ENCODE results near the gene AFG1L.
"Not testable (repeated sequence)": the region's sequence is repeated elsewhere in the genome, so short reads cannot be mapped to it uniquely, and the experiment has no call there.

The AFG1L gene

DNA sequence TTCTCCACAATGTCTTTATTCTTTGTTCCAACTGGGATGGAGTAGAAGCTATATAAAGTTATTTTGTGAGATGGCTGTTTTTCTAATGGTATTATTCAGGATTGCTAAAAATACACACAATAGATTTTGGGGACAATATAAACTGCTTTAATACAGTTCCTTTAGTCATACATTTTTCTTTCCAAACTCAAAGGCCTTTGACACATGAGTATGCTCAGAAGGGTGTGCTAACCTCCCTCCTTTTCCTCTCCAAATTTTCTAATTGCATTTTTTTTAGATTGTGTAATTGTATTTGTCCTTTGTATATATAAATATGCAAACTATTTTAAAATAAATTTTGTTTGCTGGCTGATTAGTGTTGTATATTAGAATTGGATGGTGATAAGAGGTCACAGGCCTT, 146.3 kb downstream of the AFG1L start:
- no peak for DNase-seq (ENCODE audit: low read depth in 1 of 2, low spot score in 1 of 2)
- no peak for TF ChIP-seq JUND (IDR thresholded peaks at IDR 0.05; ENCODE audit: low read depth)
- in situ Hi-C loops (cut with HindIII; ENCODE audit: low pct_unique_long_range_greater_than_20kb, low sequenced_read_pairs), result no loop called here

GRCh38 chr6:108442770-108443520, 148.1 kb downstream of the AFG1L start:
- no peak for TF ChIP-seq JUND (IDR thresholded peaks at IDR 0.05; ENCODE audit: low read depth)
- in situ Hi-C loops (cut with HindIII; ENCODE audit: low pct_unique_long_range_greater_than_20kb, low sequenced_read_pairs), result no loop called here
- no peak for DNase-seq (ENCODE audit: low read depth in 1 of 2, low spot score in 1 of 2)

DNA sequence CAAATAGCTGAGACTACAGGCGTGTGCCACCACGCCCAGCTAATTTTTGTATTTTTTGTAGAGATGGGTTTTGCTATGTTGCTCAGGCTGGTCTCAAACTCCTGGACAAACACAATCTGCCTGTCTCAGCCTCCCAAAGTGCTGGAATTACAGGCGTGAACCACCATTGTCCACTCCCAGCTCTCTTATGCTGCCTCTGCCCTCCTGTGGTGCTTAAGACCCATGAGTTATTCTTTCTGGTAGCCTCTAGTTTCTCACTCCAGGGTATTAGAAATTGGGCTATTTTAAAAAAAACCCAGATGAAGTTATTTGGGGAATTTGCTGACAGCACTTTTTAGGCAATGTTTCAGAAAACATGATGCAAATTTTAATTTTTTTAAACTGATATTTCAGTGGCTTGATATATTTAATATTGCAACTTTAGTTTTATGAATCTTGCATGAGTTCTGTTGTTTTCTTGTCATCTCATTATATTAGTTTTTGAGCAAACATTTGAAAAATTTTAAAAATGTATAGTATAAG, 151.8 kb downstream of the AFG1L start:
- in situ Hi-C loops (cut with HindIII; ENCODE audit: low pct_unique_long_range_greater_than_20kb, low sequenced_read_pairs), result no loop called here
- DNase-seq (ENCODE audit: low read depth in 1 of 2, low spot score in 1 of 2), result peak; percentile 2 to 3

DNA sequence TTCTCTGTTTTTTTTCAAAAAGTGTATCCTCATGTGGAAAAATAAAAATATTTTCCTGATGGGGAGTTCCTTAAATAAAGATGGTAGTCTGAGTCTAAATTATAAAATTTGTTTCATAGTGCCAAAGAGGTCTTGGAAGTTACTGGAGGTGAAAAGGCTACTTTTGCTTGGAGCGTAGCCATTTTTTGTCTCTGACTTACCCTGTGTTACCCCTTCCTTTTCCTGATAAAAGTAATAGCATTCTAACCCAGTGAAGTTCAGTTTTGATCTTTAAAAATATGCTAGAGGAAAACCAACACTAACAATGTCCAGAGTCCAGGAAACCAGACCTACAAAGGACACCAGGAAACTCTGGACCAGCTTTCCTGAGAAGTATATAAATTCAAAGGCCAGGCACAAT, 153.6 kb downstream of the AFG1L start:
- in situ Hi-C loops (cut with HindIII; ENCODE audit: low pct_unique_long_range_greater_than_20kb, low sequenced_read_pairs), result no loop called here
- TF ChIP-seq JUND (IDR thresholded peaks at IDR 0.05; ENCODE audit: low read depth), result no peak
- no peak for DNase-seq (ENCODE audit: low read depth in 1 of 2, low spot score in 1 of 2)

More for the DNA sequence above, 151.8 kb downstream of the AFG1L start:
- TF ChIP-seq JUND (IDR thresholded peaks at IDR 0.05; ENCODE audit: low read depth), result no peak

- in situ Hi-C loops (cut with HindIII; ENCODE audit: low pct_unique_long_range_greater_than_20kb, low sequenced_read_pairs); DNase-seq (ENCODE audit: low read depth in 1 of 2, low spot score in 1 of 2): not testable (repeated sequence)
Measured at GRCh38 chr6:108449717-108450116, 154.9 kb downstream of the AFG1L start.

DNA sequence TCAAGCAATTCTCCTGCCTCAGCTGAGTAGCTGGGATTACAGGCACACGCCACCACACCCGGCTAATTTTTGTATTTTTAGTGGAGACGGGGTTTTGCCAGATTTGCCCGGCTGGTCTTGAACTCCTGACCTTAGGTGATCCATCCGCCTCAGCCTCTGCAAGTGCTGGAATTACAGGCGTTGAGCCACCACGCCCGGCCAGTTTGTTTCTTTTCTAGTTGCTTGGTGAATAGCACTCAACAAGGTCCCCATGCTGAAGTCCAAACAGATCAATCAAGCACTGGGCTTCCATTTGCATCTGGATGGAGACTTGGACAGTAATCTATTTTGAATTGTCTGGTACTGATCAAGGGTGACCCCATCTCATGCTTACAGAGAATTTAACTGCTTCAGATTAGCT, 157.0 kb downstream of the AFG1L start:
- no peak for DNase-seq (ENCODE audit: low read depth in 1 of 2, low spot score in 1 of 2)
- in situ Hi-C loops (cut with HindIII; ENCODE audit: low pct_unique_long_range_greater_than_20kb, low sequenced_read_pairs), result no loop called here
- TF ChIP-seq JUND (IDR thresholded peaks at IDR 0.05; ENCODE audit: low read depth), result no peak

DNA sequence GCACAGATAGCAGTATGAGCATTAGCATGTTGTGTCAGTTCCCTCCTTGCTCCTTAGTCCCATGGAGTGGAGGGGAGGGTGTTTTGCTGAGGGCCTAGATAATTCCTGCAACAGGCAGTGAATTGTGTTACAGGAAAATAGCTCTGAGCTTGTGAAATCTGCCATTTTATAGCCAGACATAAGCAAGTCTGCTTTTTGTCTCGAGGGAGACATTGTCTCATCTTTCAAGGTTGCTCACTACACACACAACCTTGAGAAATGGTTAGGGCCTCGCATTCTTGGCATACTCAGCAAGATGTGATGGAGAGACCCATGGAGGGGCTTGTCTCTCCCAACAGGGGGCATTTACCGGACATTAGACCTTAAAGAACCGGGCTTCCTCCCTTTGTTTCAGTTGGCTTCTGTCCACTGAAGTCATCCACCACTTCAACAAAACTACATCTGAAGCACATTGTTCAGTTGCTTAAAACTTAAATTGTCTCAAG, 157.9 kb downstream of the AFG1L start:
- in situ Hi-C loops (cut with HindIII; ENCODE audit: low pct_unique_long_range_greater_than_20kb, low sequenced_read_pairs), result no loop called here
- DNase-seq (ENCODE audit: low read depth in 1 of 2, low spot score in 1 of 2), result no peak
- TF ChIP-seq JUND (IDR thresholded peaks at IDR 0.05; ENCODE audit: low read depth), result no peak

DNA sequence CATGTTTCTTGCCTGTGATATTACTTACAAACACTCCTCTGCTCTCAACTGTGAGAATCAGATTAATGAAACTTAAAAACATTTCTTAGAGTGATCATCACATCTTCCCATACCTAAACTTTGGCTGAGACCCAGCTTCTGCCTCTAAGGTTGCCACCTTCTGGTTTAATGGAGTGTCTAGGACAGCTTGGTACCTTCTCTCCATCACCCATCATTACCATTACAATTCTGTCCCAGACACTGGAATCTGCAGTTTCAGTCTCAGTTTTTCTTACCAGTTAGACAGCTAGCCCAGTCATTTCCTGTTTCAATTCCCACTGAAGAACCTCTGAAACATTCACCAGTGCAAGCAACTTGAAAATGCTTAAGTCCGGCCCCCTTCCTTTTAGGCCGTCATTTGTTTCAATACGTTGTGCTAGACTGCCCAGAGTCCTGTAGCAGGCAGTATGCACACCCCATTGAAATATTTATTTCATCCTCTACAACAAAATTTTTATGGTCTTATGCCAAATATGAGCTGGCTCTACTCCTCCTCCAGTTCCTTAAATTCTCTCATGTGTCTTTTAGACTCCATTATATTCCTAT, 158.8 kb downstream of the AFG1L start:
- DNase-seq (ENCODE audit: low read depth in 1 of 2, low spot score in 1 of 2), result peak in 1 of 2 experiments; percentile 12
- TF ChIP-seq JUND (IDR thresholded peaks at IDR 0.05; ENCODE audit: low read depth), result no peak
- in situ Hi-C loops (cut with HindIII; ENCODE audit: low pct_unique_long_range_greater_than_20kb, low sequenced_read_pairs), result no loop called here

- in situ Hi-C loops (cut with HindIII; ENCODE audit: low pct_unique_long_range_greater_than_20kb, low sequenced_read_pairs), result no loop called here
- DNase-seq (ENCODE audit: low read depth in 1 of 2, low spot score in 1 of 2), result no peak
- no peak for TF ChIP-seq JUND (IDR thresholded peaks at IDR 0.05; ENCODE audit: low read depth)
Measured at GRCh38 chr6:108454356-108454755, 159.5 kb downstream of the AFG1L start.

GRCh38 chr6:108455688-108456087, 160.8 kb downstream of the AFG1L start:
- no peak for DNase-seq (ENCODE audit: low read depth in 1 of 2, low spot score in 1 of 2)
- in situ Hi-C loops (cut with HindIII; ENCODE audit: low pct_unique_long_range_greater_than_20kb, low sequenced_read_pairs), result no loop called here
- TF ChIP-seq JUND (IDR thresholded peaks at IDR 0.05; ENCODE audit: low read depth), result no peak

DNA sequence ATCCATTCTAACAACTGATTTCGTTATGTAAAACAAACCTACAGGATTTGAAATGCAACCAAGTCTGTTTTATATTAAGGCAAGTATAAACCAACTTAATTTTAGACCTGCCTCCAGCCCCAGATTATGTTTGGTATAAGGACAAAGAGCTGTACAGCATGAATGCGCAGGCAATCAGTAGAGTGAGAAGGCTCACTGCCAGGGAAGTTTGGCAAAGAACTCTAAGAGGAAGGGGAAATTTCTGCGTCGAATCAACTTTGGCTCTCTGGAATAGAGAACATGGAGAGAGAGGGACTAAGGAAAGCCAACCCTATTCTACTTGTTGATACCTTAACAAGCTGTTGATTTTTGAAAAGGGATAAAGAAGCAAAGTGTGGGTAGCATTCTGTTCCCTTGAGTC, 168.9 kb downstream of the AFG1L start:
- DNase-seq (ENCODE audit: low read depth in 1 of 2, low spot score in 1 of 2), result no peak
- TF ChIP-seq JUND (IDR thresholded peaks at IDR 0.05; ENCODE audit: low read depth), result no peak
- in situ Hi-C loops (cut with HindIII; ENCODE audit: low pct_unique_long_range_greater_than_20kb, low sequenced_read_pairs), result no loop called here

GRCh38 chr6:108464418-108465097, 169.7 kb downstream of the AFG1L start:
- DNase-seq (ENCODE audit: low read depth in 1 of 2, low spot score in 1 of 2), result no peak
- in situ Hi-C loops (cut with HindIII; ENCODE audit: low pct_unique_long_range_greater_than_20kb, low sequenced_read_pairs), result no loop called here
- TF ChIP-seq JUND (IDR thresholded peaks at IDR 0.05; ENCODE audit: low read depth), result no peak

DNA sequence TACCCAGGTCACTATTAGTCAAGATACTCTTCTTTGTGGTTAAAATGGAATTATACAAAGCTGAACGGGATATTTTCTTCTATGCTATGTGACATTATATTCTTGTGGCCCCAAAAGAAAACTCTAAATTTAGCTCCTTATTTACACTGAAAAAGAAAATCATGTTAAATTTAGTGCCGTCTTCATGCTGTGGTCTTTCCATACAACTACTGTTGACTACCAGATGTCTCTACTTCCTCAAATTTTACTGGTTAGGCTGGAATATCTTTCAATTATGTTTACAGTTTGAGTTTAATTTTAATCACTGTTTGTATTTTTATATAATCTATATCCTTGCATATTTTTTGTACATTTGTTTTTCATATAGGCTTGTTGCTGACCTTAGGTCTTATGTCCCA, 170.2 kb downstream of the AFG1L start:
- TF ChIP-seq JUND (IDR thresholded peaks at IDR 0.05; ENCODE audit: low read depth), result no peak
- in situ Hi-C loops (cut with HindIII; ENCODE audit: low pct_unique_long_range_greater_than_20kb, low sequenced_read_pairs), result no loop called here
- no peak for DNase-seq (ENCODE audit: low read depth in 1 of 2, low spot score in 1 of 2)
